ENCODE results near the gene PACSIN2.

Gene PACSIN2

GRCh38 chr22:42836026-42836425 is 178.9 kb downstream of the PACSIN2 start:
- TF ChIP-seq GATA1 (IDR thresholded peaks at IDR 0.05; ENCODE audit: low read depth, low read length) (no peak), POLR2A (IDR thresholded peaks at IDR 0.05; ENCODE audit: low read length) (no peak)
- no peak for DNase-seq

- TF ChIP-seq GATA1 (IDR thresholded peaks at IDR 0.05; ENCODE audit: low read depth, low read length): no peak
- TF ChIP-seq POLR2A (IDR thresholded peaks at IDR 0.05; ENCODE audit: low read length): no peak
- no peak for DNase-seq
Observed at GRCh38 chr22:42834177-42834949, 180.6 kb downstream of the PACSIN2 start.

- TF ChIP-seq POLR2A (IDR thresholded peaks at IDR 0.05; ENCODE audit: low read length) (no peak), GATA1 (IDR thresholded peaks at IDR 0.05; ENCODE audit: low read depth, low read length) (no peak)
- no peak for DNase-seq
Observed at GRCh38 chr22:42833104-42833503, 181.8 kb downstream of the PACSIN2 start.

GRCh38 chr22:42831712-42832111 is 183.2 kb downstream of the PACSIN2 start:
- no peak for TF ChIP-seq POLR2A (IDR thresholded peaks at IDR 0.05; ENCODE audit: low read length)
- no peak for TF ChIP-seq GATA1 (IDR thresholded peaks at IDR 0.05; ENCODE audit: low read depth, low read length)

GRCh38 chr22:42830161-42830560 is 184.8 kb downstream of the PACSIN2 start:
- DNase-seq: no peak
- TF ChIP-seq POLR2A (IDR thresholded peaks at IDR 0.05; ENCODE audit: low read length) (no peak), GATA1 (IDR thresholded peaks at IDR 0.05; ENCODE audit: low read depth, low read length) (no peak)

More at GRCh38 chr22:42831712-42832111, 183.2 kb downstream of the PACSIN2 start:
- no peak for DNase-seq

- no peak for DNase-seq
- TF ChIP-seq POLR2A (IDR thresholded peaks at IDR 0.05; ENCODE audit: low read length) (no peak), GATA1 (IDR thresholded peaks at IDR 0.05; ENCODE audit: low read depth, low read length) (no peak)
Observed at GRCh38 chr22:42829302-42829701, 185.6 kb downstream of the PACSIN2 start.

GRCh38 chr22:42825796-42826195 is 189.2 kb downstream of the PACSIN2 start:
- DNase-seq: no peak
- TF ChIP-seq GATA1 (IDR thresholded peaks at IDR 0.05; ENCODE audit: low read depth, low read length) (no peak), POLR2A (IDR thresholded peaks at IDR 0.05; ENCODE audit: low read length) (no peak)

- no peak for TF ChIP-seq POLR2A (IDR thresholded peaks at IDR 0.05; ENCODE audit: low read length)
- TF ChIP-seq GATA1 (IDR thresholded peaks at IDR 0.05; ENCODE audit: low read depth, low read length): no peak
- DNase-seq: no peak
Observed at GRCh38 chr22:42821386-42821785, 193.6 kb downstream of the PACSIN2 start.

- DNase-seq: no peak
- TF ChIP-seq POLR2A (IDR thresholded peaks at IDR 0.05; ENCODE audit: low read length): no peak
- TF ChIP-seq GATA1 (IDR thresholded peaks at IDR 0.05; ENCODE audit: low read depth, low read length): no peak
Observed at GRCh38 chr22:42820045-42820763, 194.7 kb downstream of the PACSIN2 start.
